IPS DF 6.9 (cell line): ENCODE data around the gene OSBP2.

ENCODE experiments used
- DNase-seq: peaks from one replicate; pipeline ENCODE4 v3.0.0-alpha.2; 2013; ENCODE audit warnings: low read depth, low spot score
- H3K27ac ChIP-seq: one replicate; pipeline ENCODE4 v1.5.1; 2013; ENCODE audit warnings: low read length, control low read depth
- H3K27me3 ChIP-seq: 2 replicates; pipeline ENCODE4 v1.6.1; 2013; ENCODE audit warnings: mild to moderate bottlenecking, low read length; ENCODE audit not compliant: control insufficient read depth, insufficient read depth
- H3K36me3 ChIP-seq: 2 replicates; pipeline ENCODE4 v1.6.1; 2013; ENCODE audit warnings: low read length; ENCODE audit not compliant: control insufficient read depth, insufficient read depth
- H3K4me1 ChIP-seq: 2 replicates; pipeline ENCODE4 v1.6.1; 2013; ENCODE audit warnings: low read length; ENCODE audit not compliant: control insufficient read depth, insufficient read depth
- H3K4me3 ChIP-seq: 2 replicates; pipeline ENCODE4 v1.5.1; 2013; ENCODE audit warnings: mild to moderate bottlenecking, low read length
- H3K9me3 ChIP-seq: 2 replicates; pipeline ENCODE4 v1.6.1; 2013; ENCODE audit warnings: low read length, inconsistent platforms; ENCODE audit not compliant: control insufficient read depth, insufficient read depth
- WGBS: extraction: QIAGEN DNeasy Blood & Tissue Kit; methylation state at CpG from one replicate; pipeline ENCODE4 v1.1.7; 2013; ENCODE audit warnings: mixed read lengths, missing lambda C conversion rate; ENCODE audit not compliant: insufficient read length, insufficient coverage; 5-methylcytosine and 5-hydroxymethylcytosine counted together

Gene OSBP2

GRCh38 chr22:30871391-30872284 lies 177.0 kb downstream of the OSBP2 start:
- Histone ChIP-seq H3K4me3 (no peak overlapping the region), H3K4me1 (no peaks in the 10 kb centered on the region; the same call in 1 of the 2 replicates), H3K36me3 (no peaks in the 10 kb centered on the region), H3K9me3 (no peaks in the 10 kb centered on the region), H3K27ac (no peak overlapping the region), H3K27me3 (no peaks in the 10 kb centered on the region)
- no peak for DNase-seq
- WGBS: no CpG with 5 or more reads among the region's 13 CpGs

GRCh38 chr22:30872285-30873041 lies 177.8 kb downstream of the OSBP2 start:
- Histone ChIP-seq H3K27me3 (no peaks in the 10 kb centered on the region), H3K4me1 (no peaks in the 10 kb centered on the region; the same call in 1 of the 2 replicates), H3K9me3 (no peaks in the 10 kb centered on the region), H3K27ac (no peak overlapping the region), H3K4me3 (no peak overlapping the region), H3K36me3 (no peaks in the 10 kb centered on the region)
- DNase-seq: no peak
- no CpG with 5 or more reads among the region's 16 CpGs for WGBS

- no CpG with 5 or more reads among the region's 9 CpGs for WGBS
- Histone ChIP-seq H3K9me3 (no peaks in the 10 kb centered on the region), H3K36me3 (no peaks in the 10 kb centered on the region), H3K4me1 (no peaks in the 10 kb centered on the region; the same call in 1 of the 2 replicates), H3K4me3 (no peak overlapping the region), H3K27ac (no peak overlapping the region), H3K27me3 (no peaks in the 10 kb centered on the region)
- DNase-seq: no peak
These were observed 178.5 kb downstream of the OSBP2 start for GRCh38 chr22:30873086-30873650.

- no peak for DNase-seq
- no CpG with 5 or more reads among the region's 7 CpGs for WGBS
- H3K4me1 ChIP-seq: no peaks in the 10 kb centered on the region; the same call in 1 of the 2 replicates
- H3K9me3 ChIP-seq: no peaks in the 10 kb centered on the region
- H3K27me3 ChIP-seq: no peaks in the 10 kb centered on the region
- H3K27ac ChIP-seq: no peak overlapping the region
- H3K36me3 ChIP-seq: no peaks in the 10 kb centered on the region
- no peak overlapping the region for H3K4me3 ChIP-seq
These were observed 179.0 kb downstream of the OSBP2 start for GRCh38 chr22:30873661-30874060.

GRCh38 chr22:30874431-30875370 lies 180.0 kb downstream of the OSBP2 start:
- WGBS: no CpG with 5 or more reads among the region's 21 CpGs

GRCh38 chr22:30875481-30876215 lies 181.0 kb downstream of the OSBP2 start:
- no peaks in the 10 kb centered on the region; the same call in 1 of the 2 replicates for H3K4me1 ChIP-seq
- H3K36me3 ChIP-seq: no peaks in the 10 kb centered on the region
- no peak overlapping the region for H3K27ac ChIP-seq
- no peak for DNase-seq
- no peaks in the 10 kb centered on the region for H3K27me3 ChIP-seq
- no peak overlapping the region for H3K4me3 ChIP-seq
- WGBS: no CpG with 5 or more reads among the region's 17 CpGs
- no peaks in the 10 kb centered on the region for H3K9me3 ChIP-seq

More at GRCh38 chr22:30874431-30875370, 180.0 kb downstream of the OSBP2 start:
- Histone ChIP-seq H3K9me3 (no peaks in the 10 kb centered on the region), H3K27ac (no peak overlapping the region), H3K27me3 (no peaks in the 10 kb centered on the region), H3K36me3 (no peaks in the 10 kb centered on the region), H3K4me1 (no peaks in the 10 kb centered on the region; the same call in 1 of the 2 replicates), H3K4me3 (no peak overlapping the region)
- no peak for DNase-seq

- no peak overlapping the region for H3K4me3 ChIP-seq
- H3K27ac ChIP-seq: no peak overlapping the region
- no peaks in the 10 kb centered on the region for H3K27me3 ChIP-seq
- H3K36me3 ChIP-seq: no peaks in the 10 kb centered on the region
- H3K9me3 ChIP-seq: no peaks in the 10 kb centered on the region
- no CpG with 5 or more reads among the region's 9 CpGs for WGBS
- no peak for DNase-seq
- H3K4me1 ChIP-seq: no peaks in the 10 kb centered on the region
These were observed 181.6 kb downstream of the OSBP2 start for GRCh38 chr22:30876221-30876751.

- no peaks in the 10 kb centered on the region for H3K9me3 ChIP-seq
- DNase-seq: no peak
These were observed 182.4 kb downstream of the OSBP2 start for GRCh38 chr22:30876915-30877553.

More at GRCh38 chr22:30876915-30877553, 182.4 kb downstream of the OSBP2 start:
- WGBS: no CpG with 5 or more reads among the region's 9 CpGs
- Histone ChIP-seq H3K27me3 (no peaks in the 10 kb centered on the region), H3K4me3 (no peak overlapping the region), H3K4me1 (no peaks in the 10 kb centered on the region), H3K27ac (no peak overlapping the region), H3K36me3 (no peaks in the 10 kb centered on the region)
